H1 (cell line): ENCODE measurements around the gene WFDC1. TPM values are rescaled to one million over a fixed set of nuclear protein-coding genes. Genes with fewer than 3 reads are reported as not detected.
A peak's percentile ranks its signal among the peaks of the same experiment; 100 is the strongest.

Source experiments
- CHD2 ChIP-seq: IDR thresholded peaks from 2 replicates; pipeline ENCODE4 v1.6.1; 2012; ENCODE audit warnings: low read length, improper control_type of control experiment
- GABPA ChIP-seq: IDR thresholded peaks from 2 replicates; pipeline ENCODE4 v1.6.1; 2011; ENCODE audit warnings: mild to moderate bottlenecking, low read length, moderate library complexity, borderline replicate concordance; ENCODE audit not compliant: insufficient read depth
- JUND ChIP-seq: IDR thresholded peaks from 2 replicates; pipeline ENCODE4 v1.6.1; 2011; ENCODE audit warnings: mild to moderate bottlenecking, improper control_type of control experiment, low read length
- KDM1A ChIP-seq: fragments of 200-600, 300-600 bp; sonication (generic); IDR thresholded peaks from 2 replicates; pipeline ENCODE4 v1.7.1; 2016; ENCODE audit warnings: mild to moderate bottlenecking, low read length, borderline replicate concordance
- KDM4A ChIP-seq: IDR thresholded peaks from one replicate; pipeline ENCODE4 v1.7.1; 2012; ENCODE audit warnings: low read depth, mild to moderate bottlenecking, moderate library complexity, low read length, inconsistent platforms; ENCODE audit not compliant: severe bottlenecking
- PHF8 ChIP-seq: fragments of 200-600 bp; sonication (generic); conservative IDR thresholded peaks from 2 replicates; pipeline ENCODE4 v1.7.1; 2012; ENCODE audit warnings: low read depth, mild to moderate bottlenecking, inconsistent platforms, low read length, moderate library complexity
- POLR2A ChIP-seq, 2 experiments: IDR thresholded peaks; 1 replicate in 1 of 2; 2 replicates in 1 of 2; pipeline ENCODE4 v1.6.1; 2011; ENCODE audit warnings: low read depth in 2 of 2, low read length in 2 of 2, mild to moderate bottlenecking in 2 of 2; ENCODE audit errors: control extremely low read depth in 1 of 2
- SP1 ChIP-seq: IDR thresholded peaks from 2 replicates; pipeline ENCODE4 v1.6.1; 2011; ENCODE audit warnings: low read depth, low read length
- SUZ12 ChIP-seq: fragments of 200-600 bp; sonication (generic); IDR thresholded peaks from 2 replicates; pipeline ENCODE4 v1.6.1; 2012; ENCODE audit warnings: mild to moderate bottlenecking, inconsistent platforms, low read length, moderate library complexity, mixed read lengths
- TAF7 ChIP-seq: optimal IDR thresholded peaks from 2 replicates; pipeline ENCODE3; 2011; ENCODE audit warnings: low read depth, mild to moderate bottlenecking, inconsistent platforms, low read length, moderate library complexity, borderline replicate concordance
- polyA plus RNA-seq, 7 experiments: library from polyadenylated mRNA; depleted of rRNA in 3 of 7; stranded (reverse) in 5 of 7; unstranded in 2 of 7; fragments of >200 nt in 5 of 7; fragments of 200-250 nt in 2 of 7; gene quantifications; 1 replicate in 5 of 7; 2 replicates in 1 of 7; 4 replicates in 1 of 7; pipeline versions ENCODE4 v1.2.1 to v1.2.3, GENCODE V29; 2011 to 2013; ENCODE audit warnings: missing spikeins in 2 of 7, mixed read lengths in 2 of 7
- total RNA-seq: library from RNA; stranded (reverse); fragmentation: NEBNext Ultra II Directional; extraction: Animal tissue kit (Norgen Biotek cat#: 25700); gene quantifications from 2 replicates; pipeline ENCODE4 v1.2.1, GENCODE V29; 2021
- TF ChIP-seq, protein P1 (sequence below): IDR thresholded peaks from 2 replicates; pipeline ENCODE4 v1.6.1; 2011; ENCODE audit warnings: low read length, improper control_type of control experiment

Gene WFDC1
- total and polyA plus RNA-seq, 2 of the 8 experiments (the other 6 are each of a cell fraction or from before 2014, with no cell fraction given): 0.70 to 1.1 TPM

DNA sequence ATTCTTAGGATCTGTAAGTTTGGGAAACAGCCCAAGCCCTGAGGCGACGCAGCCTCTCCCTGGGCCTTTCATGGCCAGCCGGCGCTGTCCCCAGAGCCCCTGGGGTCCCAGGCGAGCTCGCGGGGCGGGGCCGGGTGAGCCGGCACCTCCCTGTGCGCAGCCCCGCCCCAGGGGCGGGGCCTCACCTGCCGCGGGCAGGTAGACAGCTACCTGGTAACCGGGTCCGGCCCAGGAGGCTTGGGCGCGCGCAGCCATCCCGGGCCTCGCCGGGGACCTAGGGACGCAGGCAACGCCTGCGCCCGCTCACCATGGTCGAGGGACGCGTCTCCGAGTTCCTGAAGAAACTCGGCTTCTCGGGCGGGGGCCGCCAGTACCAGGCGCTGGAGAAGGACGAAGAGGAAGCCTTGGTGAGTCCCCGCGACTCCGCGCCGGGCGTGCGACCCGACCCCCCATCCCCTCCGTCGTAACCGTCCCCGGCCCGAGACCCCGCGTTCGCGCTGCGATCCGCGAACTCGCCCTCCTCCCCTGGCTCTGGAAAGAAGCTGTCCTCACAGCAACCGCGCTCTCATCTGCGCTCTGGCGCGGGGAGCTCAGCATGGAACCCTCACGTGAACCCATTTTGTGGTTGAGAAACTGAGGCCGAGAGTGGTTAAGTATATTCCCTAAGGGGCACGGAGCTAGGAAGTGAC is 73.8 kb downstream of the WFDC1 start, which contains the start of gene ATP2C2 (continued):
- TF ChIP-seq PHF8 (0 out of 2 replicates have a peak, but pooled peaks have one; percentile 33), SP1 (peak; percentile 50; the same call in 1 of the 2 replicates), JUND (no peak), SUZ12 (no peak; the same call in 1 of the 2 replicates), CHD2 (no peak), POLR2A (IDR thresholded peaks at IDR 0.05; ENCODE audit: control extremely low read depth in 1 of 2, low read depth in 2 of 2, low read length in 2 of 2) (peak in 1 of 2 experiments; percentile 44; a peak in 1 of 3 replicates), KDM4A (peak; percentile 65), TAF7 (peak; percentile 12), GABPA (no peak), KDM1A (peak; percentile 98)
- TF ChIP-seq, protein P1, sequence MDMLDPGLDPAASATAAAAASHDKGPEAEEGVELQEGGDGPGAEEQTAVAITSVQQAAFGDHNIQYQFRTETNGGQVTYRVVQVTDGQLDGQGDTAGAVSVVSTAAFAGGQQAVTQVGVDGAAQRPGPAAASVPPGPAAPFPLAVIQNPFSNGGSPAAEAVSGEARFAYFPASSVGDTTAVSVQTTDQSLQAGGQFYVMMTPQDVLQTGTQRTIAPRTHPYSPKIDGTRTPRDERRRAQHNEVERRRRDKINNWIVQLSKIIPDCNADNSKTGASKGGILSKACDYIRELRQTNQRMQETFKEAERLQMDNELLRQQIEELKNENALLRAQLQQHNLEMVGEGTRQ: no peak
- TF ChIP-seq, all 59 proteins: peak for 12
